ENCODE measurements around the gene ZNF783.

- TF ChIP-seq POLR2AphosphoS5 (IDR thresholded peaks at IDR 0.05), result no peak
- TF ChIP-seq POLR2A (IDR thresholded peaks at IDR 0.05), result no peak
Observed at GRCh38 chr7:149214020-149214720, 47.8 kb upstream of the ZNF783 start.
